AG09319 (cell line): ENCODE measurements around the gene MED27.

Experiments
- DNase-seq: peaks from one replicate; pipeline ENCODE4 v3.0.0-alpha.2; 2010; ENCODE audit warnings: low read depth; ENCODE audit errors: extremely low read depth
- CTCF ChIP-seq: IDR thresholded peaks from 2 replicates; pipeline ENCODE4 v1.5.1; 2011; ENCODE audit warnings: low read depth, mild to moderate bottlenecking, inconsistent platforms, low read length, moderate library complexity

The MED27 gene

GRCh38 chr9:131919216-131919615 lies 160.5 kb downstream of the MED27 start:
- TF ChIP-seq CTCF = no peak
- no peak for DNase-seq

GRCh38 chr9:131918481-131918880 lies 161.2 kb downstream of the MED27 start:
- no peak for TF ChIP-seq CTCF

GRCh38 chr9:131917009-131917408 lies 162.7 kb downstream of the MED27 start:
- DNase-seq = no peak
- no peak for TF ChIP-seq CTCF

More at GRCh38 chr9:131918481-131918880, 161.2 kb downstream of the MED27 start:
- DNase-seq = no peak

- DNase-seq = no peak
- TF ChIP-seq CTCF = no peak
These were observed 164.5 kb downstream of the MED27 start for GRCh38 chr9:131915181-131915580.

- no peak for TF ChIP-seq CTCF
- no peak for DNase-seq
These were observed 167.0 kb downstream of the MED27 start for GRCh38 chr9:131912671-131913070.

- no peak for TF ChIP-seq CTCF
- no peak for DNase-seq
These were observed 167.6 kb downstream of the MED27 start for GRCh38 chr9:131912069-131912468.

- TF ChIP-seq CTCF = no peak
- no peak for DNase-seq
These were observed 169.1 kb downstream of the MED27 start for GRCh38 chr9:131910572-131910971.
